AG04449 (cell line): Measurements from ENCODE around the gene MYO15A.

Experiments
- CTCF ChIA-PET: fragments of 350-600 bp; formaldehyde crosslinking; extraction: SDS; loops from one replicate; lab custom pipeline; 2021; ENCODE audit warnings: antibody characterized with exemption; lab: Yijun Ruan, JAX
- POLR2A ChIA-PET: fragments of 400-600, 350-600 bp; formaldehyde crosslinking; extraction: SDS; loops from one replicate; lab custom pipeline; 2020; ENCODE audit warnings: antibody characterized with exemption, inconsistent platforms; lab: Yijun Ruan, JAX
- DNase-seq: peaks from one replicate; pipeline ENCODE4 v3.0.0-alpha.2; 2010; ENCODE audit warnings: low read depth, low spot score
- H3K4me3 ChIP-seq: 2 replicates; pipeline ENCODE4 v1.5.1; 2011; ENCODE audit warnings: low read depth, mild to moderate bottlenecking, control low read depth, low read length
- CTCF ChIP-seq: IDR thresholded peaks from one replicate; pipeline ENCODE4 v1.5.1; 2011; ENCODE audit warnings: mild to moderate bottlenecking, moderate library complexity, low read length, control low read depth, inconsistent platforms; ENCODE audit not compliant: insufficient read depth; ENCODE audit errors: missing control alignments

MYO15A gene

GRCh38 chr17:18179804-18180203 is 71.2 kb downstream of the MYO15A start:
- no peak for DNase-seq
- no peak overlapping the region for H3K4me3 ChIP-seq
- POLR2A ChIA-PET, result no interaction called here
- TF ChIP-seq CTCF, result no peak
- CTCF ChIA-PET, result interaction anchor here (1.1 to 1.5 kb wide), 2 partner anchors 10 to 38 kb away, joined by 4 to 6 read pairs; no protein-coding TSS in a partner anchor

DNA sequence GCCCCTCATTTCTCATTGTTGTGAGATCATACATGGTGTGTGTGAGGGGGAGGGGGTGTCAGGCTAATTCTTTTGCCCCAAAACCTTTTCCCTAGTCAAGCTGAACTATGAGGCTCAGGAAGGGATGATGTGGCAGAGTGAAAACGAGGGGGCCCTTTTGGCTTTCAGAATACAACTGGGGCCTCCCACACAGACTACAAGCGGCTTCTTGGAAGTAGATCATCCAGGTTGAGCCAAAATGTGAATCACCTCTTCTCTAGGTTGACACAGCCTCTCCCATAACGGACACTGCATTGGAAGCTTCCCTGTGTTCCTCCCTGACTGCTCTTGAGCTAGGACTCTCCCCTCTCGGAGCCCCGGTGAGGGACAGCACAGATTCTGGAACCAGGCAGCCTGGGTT is 72.8 kb downstream of the MYO15A start:
- ChIA-PET POLR2A (interaction anchor here (0.6 kb wide), 1 partner anchor 21 kb away, joined by 3 read pairs; no protein-coding TSS in a partner anchor), CTCF (interaction anchor here (0.9 to 1.5 kb wide), 2 partner anchors 11 to 40 kb away, joined by 3 to 6 read pairs; no protein-coding TSS in a partner anchor)
- no peak for DNase-seq
- H3K4me3 ChIP-seq, result no peak overlapping the region
- TF ChIP-seq CTCF, result no peak

DNA sequence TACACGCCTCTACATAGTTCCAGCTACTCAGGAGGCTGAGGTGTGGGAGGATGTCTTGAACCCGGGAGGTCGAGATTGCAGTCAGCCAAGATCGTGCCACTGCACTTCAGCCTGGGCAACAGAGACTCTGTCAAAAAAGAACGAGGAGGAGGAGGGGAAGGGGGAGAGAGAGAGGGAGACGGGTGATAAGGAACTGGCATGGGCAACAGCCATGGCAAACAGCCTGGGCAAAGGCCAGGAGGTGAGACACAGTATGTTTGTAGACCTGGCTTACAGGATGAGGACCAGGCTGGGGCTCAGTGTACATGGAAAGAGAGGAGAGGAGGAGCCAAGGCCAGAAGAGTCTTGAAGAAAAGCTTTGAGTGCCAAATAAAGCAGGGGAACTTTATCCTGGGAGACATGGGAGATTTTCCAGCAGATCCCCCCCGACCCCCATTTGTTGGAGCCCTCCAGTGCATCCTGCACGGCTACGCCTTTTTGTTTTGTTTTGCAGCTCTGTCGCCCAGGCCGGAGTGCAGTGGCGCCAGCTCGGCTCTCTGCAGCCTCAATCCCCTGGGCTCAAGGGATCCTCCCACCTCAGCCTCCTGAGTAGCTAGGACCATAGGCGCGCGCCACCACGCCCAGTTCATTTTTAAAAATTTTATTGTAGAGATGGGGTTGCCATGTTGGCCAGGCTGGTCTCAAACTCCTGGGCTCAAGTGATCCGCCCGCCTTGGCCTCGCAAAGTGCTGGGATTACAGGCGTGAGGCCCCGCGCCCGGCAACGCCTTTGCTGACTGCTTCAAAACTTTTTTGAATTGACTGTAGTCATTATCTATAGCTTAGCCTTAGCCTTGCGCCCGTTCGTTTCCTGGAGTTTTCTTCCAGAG is 73.8 kb downstream of the MYO15A start:
- POLR2A ChIA-PET, result interaction anchor here (0.6 to 1.5 kb wide), 6 partner anchors 9 to 23 kb away, joined by 3 to 6 read pairs (median 3); no protein-coding TSS in a partner anchor
- DNase-seq, result no peak
- H3K4me3 ChIP-seq, result peak overlapping the region; percentile 89
- CTCF ChIA-PET, result interaction anchor here (1.1 to 1.5 kb wide), 4 partner anchors 10 to 42 kb away, joined by 3 to 7 read pairs (median 4); no protein-coding TSS in a partner anchor
- TF ChIP-seq CTCF, result no peak

DNA sequence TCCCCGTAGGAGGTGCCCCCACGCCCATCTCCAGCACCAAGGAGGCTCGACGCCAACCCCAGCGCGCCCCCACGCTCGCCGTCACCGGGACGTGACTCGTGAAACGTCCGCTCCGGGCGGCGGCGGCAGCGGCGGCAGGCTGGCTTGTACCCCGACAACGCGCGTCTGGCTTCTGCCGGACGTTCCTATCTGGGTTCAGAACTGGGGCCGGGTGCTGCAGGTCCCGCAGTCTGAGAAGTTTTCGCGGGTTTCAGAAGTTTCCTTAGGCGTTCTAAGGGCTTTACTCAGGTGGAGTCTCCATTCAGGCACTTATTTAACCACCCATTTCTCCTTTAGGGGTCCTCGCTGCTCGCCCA is 74.4 kb downstream of the MYO15A start:
- peak; percentile 37 for DNase-seq
- H3K4me3 ChIP-seq, result peak overlapping the region; percentile 89
- ChIA-PET CTCF (interaction anchor here (1.1 to 1.5 kb wide), 4 partner anchors 11 to 43 kb away, joined by 3 to 7 read pairs (median 4); no protein-coding TSS in a partner anchor), POLR2A (interaction anchor here (0.6 to 2.0 kb wide), 5 partner anchors 10 to 22 kb away, joined by 3 to 9 read pairs (median 3); no protein-coding TSS in a partner anchor)
- peak; percentile 5 for TF ChIP-seq CTCF

DNA sequence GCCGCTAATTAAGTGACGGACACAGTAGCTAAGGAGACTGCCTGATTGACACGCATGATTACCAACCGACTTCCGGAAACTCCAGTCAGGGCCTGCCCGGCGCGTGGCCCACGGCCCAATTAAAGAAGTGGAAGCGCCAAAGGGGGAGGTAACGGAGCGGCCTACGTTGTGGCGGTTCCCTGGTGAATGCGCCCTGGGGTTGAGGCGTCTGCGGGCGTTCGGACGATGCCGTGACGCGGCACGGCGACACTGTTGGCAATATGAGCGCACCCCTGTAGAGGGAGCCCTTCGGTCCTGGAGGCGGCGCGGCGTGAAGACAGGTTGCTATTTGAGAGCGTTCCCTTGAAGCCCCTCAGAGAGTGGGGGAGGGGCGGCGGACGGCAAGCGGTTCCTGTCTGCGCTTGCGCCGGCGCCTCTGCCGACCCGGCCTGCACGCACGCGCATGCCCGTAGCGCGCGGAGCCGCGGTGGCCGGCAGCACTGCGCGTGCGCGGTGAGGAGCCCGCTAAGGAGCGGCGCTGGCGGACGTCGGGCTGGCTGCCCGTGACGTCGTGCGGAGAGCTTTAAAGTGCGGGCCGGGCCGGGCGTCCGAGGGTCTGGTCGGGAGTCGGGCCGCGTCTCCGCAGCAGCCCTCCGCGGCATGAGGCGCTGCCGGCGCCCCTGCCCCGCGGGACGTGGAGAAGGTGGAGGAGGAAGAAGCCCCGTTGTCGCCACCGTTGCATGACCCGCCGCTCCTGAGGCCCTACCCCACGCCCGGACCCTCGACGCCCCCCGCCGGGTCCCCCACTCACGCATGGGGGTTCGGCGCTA is 75.0 kb downstream of the MYO15A start, which contains the start of gene ALKBH5:
Gene ALKBH5 (plus strand): TSS at position 495 of the 809 bp plus-strand sequence. CDS start 416 bp downstream, outside the sequence.
- CTCF ChIA-PET, result interaction anchor here (1.1 to 1.5 kb wide), 5 partner anchors 10 to 43 kb away, joined by 3 to 7 read pairs (median 4); no protein-coding TSS in a partner anchor
- peak; percentile 99 for DNase-seq
- POLR2A ChIA-PET, result interaction anchor here (0.6 to 2.0 kb wide), 9 partner anchors 10 to 66 kb away, joined by 3 to 9 read pairs (median 3); no protein-coding TSS in a partner anchor
- peak; percentile 50 for TF ChIP-seq CTCF
- H3K4me3 ChIP-seq, result peak within 1 kb of the TSS; percentile 89
